Transverse colon (tissue), 3 donors: ENCODE data around the gene GPR137C.

Experiments
- EP300 ChIP-seq: sonication (generic); formaldehyde crosslinking; IDR thresholded peaks from one replicate; pipeline ENCODE4 v1.6.1; 2017; ENCODE audit warnings: antibody characterized with exemption, low read depth
- TF ChIP-seq, protein P1 (sequence below), 5 experiments: fragments of 200-600 bp in 3 of 5; fragments of 450-650 bp in 2 of 5; sonication (generic) in 3 of 5; IDR thresholded peaks; 1 replicate in 2 of 5; 2 replicates in 3 of 5; pipeline ENCODE4 v1.5.1; 2016 to 2017; ENCODE audit warnings: antibody characterized with exemption in 5 of 5, inconsistent platforms in 3 of 5, mild to moderate bottlenecking in 2 of 5, moderate library complexity in 1 of 5

GRCh38 chr14:52686176-52686575 lies 133.5 kb downstream of the GPR137C start:
- TF ChIP-seq, protein P1, sequence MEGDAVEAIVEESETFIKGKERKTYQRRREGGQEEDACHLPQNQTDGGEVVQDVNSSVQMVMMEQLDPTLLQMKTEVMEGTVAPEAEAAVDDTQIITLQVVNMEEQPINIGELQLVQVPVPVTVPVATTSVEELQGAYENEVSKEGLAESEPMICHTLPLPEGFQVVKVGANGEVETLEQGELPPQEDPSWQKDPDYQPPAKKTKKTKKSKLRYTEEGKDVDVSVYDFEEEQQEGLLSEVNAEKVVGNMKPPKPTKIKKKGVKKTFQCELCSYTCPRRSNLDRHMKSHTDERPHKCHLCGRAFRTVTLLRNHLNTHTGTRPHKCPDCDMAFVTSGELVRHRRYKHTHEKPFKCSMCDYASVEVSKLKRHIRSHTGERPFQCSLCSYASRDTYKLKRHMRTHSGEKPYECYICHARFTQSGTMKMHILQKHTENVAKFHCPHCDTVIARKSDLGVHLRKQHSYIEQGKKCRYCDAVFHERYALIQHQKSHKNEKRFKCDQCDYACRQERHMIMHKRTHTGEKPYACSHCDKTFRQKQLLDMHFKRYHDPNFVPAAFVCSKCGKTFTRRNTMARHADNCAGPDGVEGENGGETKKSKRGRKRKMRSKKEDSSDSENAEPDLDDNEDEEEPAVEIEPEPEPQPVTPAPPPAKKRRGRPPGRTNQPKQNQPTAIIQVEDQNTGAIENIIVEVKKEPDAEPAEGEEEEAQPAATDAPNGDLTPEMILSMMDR (IDR thresholded peaks at IDR 0.05): no peak
- TF ChIP-seq EP300: no peak
